ENCODE results near the gene LSP1. TPM values are rescaled to one million over a fixed set of nuclear protein-coding genes. Genes with fewer than 3 reads are reported as not detected.

The LSP1 gene
- total and polyA plus RNA-seq, 2 donors from 2014 or later, result 8.4 to 26.1 TPM

DNA sequence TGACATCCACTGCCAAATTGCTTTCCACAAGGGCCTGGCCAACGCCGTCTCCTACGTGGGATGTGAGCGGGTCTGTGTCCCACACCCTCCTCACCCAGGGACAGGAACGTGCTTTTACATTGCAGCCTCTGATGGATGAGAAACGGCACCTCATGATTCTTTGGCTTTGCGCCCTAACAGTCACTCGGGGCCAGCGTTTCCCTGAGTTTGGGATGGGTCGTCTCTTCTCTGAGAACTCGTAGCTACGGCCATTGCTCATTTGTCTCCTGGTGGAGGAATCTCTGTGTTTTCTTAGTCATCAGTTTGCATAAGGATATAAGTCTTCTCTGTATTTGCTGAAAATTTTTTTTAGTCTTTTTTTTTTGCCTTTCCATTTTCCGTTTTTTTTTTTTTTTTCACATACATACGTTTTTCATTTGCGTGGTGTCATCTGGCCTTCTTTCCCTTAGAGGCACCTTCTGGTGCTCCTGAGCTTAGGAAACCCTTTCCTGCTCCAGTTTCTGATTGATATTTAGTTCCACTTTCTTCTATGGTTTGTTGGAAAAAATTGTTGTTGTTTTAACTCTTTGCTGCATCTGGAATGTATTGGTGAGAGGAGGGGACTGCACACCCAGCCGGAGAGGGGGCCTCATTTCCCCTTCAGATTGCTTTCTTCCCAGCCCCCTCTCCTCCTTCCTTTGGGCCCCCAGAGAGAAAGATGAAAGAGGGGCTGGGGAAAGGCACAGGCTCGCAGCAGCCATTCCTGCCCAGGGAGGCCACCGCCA lies 78.6 kb downstream of the LSP1 start:
- Histone ChIP-seq H3K27me3 (ENCODE audit: control insufficient read depth, insufficient read depth, low read length) (no peaks in the 10 kb centered on the region), H3K4me1 (ENCODE audit: control insufficient read depth in 2 of 3, insufficient read depth in 2 of 3, low read depth in 1 of 3, low read length in 3 of 3) (no peaks in the 10 kb centered on the region), H3K4me3 (ENCODE audit: low read length in 3 of 3) (no peak overlapping the region), H3K36me3 (ENCODE audit: control insufficient read depth in 2 of 3, insufficient read depth in 3 of 3, low read length in 3 of 3) (no peaks in the 10 kb centered on the region), H3K9me3 (ENCODE audit: control insufficient read depth in 2 of 3, insufficient read depth in 1 of 3, low read length in 3 of 3) (no peaks in the 10 kb centered on the region), H3K27ac (ENCODE audit: low read depth in 2 of 2, low read length in 2 of 2) (no peak overlapping the region), H3K9ac (ENCODE audit: low read length in 3 of 3) (no peak overlapping the region)
- peak in 3 of 5 donors; percentile 33 to 72 (median 65) for DNase-seq
- intact Hi-C loops (cut with DNase I), result no loop called here
- TF ChIP-seq, protein P1, sequence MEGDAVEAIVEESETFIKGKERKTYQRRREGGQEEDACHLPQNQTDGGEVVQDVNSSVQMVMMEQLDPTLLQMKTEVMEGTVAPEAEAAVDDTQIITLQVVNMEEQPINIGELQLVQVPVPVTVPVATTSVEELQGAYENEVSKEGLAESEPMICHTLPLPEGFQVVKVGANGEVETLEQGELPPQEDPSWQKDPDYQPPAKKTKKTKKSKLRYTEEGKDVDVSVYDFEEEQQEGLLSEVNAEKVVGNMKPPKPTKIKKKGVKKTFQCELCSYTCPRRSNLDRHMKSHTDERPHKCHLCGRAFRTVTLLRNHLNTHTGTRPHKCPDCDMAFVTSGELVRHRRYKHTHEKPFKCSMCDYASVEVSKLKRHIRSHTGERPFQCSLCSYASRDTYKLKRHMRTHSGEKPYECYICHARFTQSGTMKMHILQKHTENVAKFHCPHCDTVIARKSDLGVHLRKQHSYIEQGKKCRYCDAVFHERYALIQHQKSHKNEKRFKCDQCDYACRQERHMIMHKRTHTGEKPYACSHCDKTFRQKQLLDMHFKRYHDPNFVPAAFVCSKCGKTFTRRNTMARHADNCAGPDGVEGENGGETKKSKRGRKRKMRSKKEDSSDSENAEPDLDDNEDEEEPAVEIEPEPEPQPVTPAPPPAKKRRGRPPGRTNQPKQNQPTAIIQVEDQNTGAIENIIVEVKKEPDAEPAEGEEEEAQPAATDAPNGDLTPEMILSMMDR (IDR thresholded peaks at IDR 0.05; ENCODE audit: borderline replicate concordance, extremely low read depth, insufficient read depth), result no peak
- no peak for FAIRE-seq

- H3K4me1 ChIP-seq (ENCODE audit: control insufficient read depth in 2 of 3, insufficient read depth in 2 of 3, low read depth in 1 of 3, low read length in 3 of 3), result no peaks in the 10 kb centered on the region
- no peak for FAIRE-seq
- no peak overlapping the region for H3K9ac ChIP-seq (ENCODE audit: low read length in 3 of 3)
- TF ChIP-seq, protein P1 (IDR thresholded peaks at IDR 0.05; ENCODE audit: borderline replicate concordance, extremely low read depth, insufficient read depth), result no peak
- H3K27me3 ChIP-seq (ENCODE audit: control insufficient read depth, insufficient read depth, low read length), result no peaks in the 10 kb centered on the region
- DNase-seq, result peak in 1 of 5 donors; percentile 66
- intact Hi-C loops (cut with DNase I), result no loop called here
- no peak overlapping the region for H3K4me3 ChIP-seq (ENCODE audit: low read length in 3 of 3)
- H3K9me3 ChIP-seq (ENCODE audit: control insufficient read depth in 2 of 3, insufficient read depth in 1 of 3, low read length in 3 of 3), result no peaks in the 10 kb centered on the region
- H3K36me3 ChIP-seq (ENCODE audit: control insufficient read depth in 2 of 3, insufficient read depth in 3 of 3, low read length in 3 of 3), result no peaks in the 10 kb centered on the region
- H3K27ac ChIP-seq (ENCODE audit: low read depth in 2 of 2, low read length in 2 of 2), result no peak overlapping the region
These were observed 79.2 kb downstream of the LSP1 start for GRCh38 chr11:1932105-1932480.

DNA sequence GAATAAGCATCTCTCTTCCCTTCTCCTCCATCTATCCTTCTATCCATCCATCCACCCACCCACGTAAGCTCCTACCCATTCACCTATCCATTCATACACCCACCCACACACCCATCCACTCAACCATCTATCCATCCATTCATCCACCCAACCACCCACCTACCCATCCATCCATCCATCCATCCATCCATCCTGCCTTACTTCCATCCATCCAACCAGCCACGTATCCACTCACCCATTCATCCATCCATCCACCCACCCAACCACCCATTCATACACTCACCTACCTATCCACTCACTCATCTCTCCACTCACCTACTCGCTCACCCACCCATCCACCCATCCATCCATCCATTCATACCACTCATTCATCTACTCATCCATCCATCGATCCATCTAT lies 79.8 kb downstream of the LSP1 start:
- Histone ChIP-seq H3K4me3 (ENCODE audit: low read length in 3 of 3) (no peak overlapping the region), H3K36me3 (ENCODE audit: control insufficient read depth in 2 of 3, insufficient read depth in 3 of 3, low read length in 3 of 3) (no peaks in the 10 kb centered on the region), H3K27ac (ENCODE audit: low read depth in 2 of 2, low read length in 2 of 2) (no peak overlapping the region), H3K9ac (ENCODE audit: low read length in 3 of 3) (no peak overlapping the region), H3K4me1 (ENCODE audit: control insufficient read depth in 2 of 3, insufficient read depth in 2 of 3, low read depth in 1 of 3, low read length in 3 of 3) (no peaks in the 10 kb centered on the region), H3K9me3 (ENCODE audit: control insufficient read depth in 2 of 3, insufficient read depth in 1 of 3, low read length in 3 of 3) (no peaks in the 10 kb centered on the region), H3K27me3 (ENCODE audit: control insufficient read depth, insufficient read depth, low read length) (no peaks in the 10 kb centered on the region)
- TF ChIP-seq, protein P1 (IDR thresholded peaks at IDR 0.05; ENCODE audit: borderline replicate concordance, extremely low read depth, insufficient read depth), result no peak
- FAIRE-seq (no peak), DNase-seq (no peak)
- intact Hi-C loops (cut with DNase I), result no loop called here
